ENCODE results near the gene EFCAB8. TPM values are rescaled to one million over a fixed set of nuclear protein-coding genes. Genes with fewer than 3 reads are reported as not detected.
"Not testable (repeated sequence)": the region's sequence is repeated elsewhere in the genome, so short reads cannot be mapped to it uniquely, and the experiment has no call there.

EFCAB8 gene
- total and polyA plus RNA-seq, 9 donors, result 0.08 to 0.20 TPM; not detected in 7

- Histone ChIP-seq H3K9me3 (no peaks in the 10 kb centered on the region), H3K36me3 (no peaks in the 10 kb centered on the region), H3K27me3 (no peaks in the 10 kb centered on the region), H3K4me3 (no peak overlapping the region), H3K4me1 (ENCODE audit: insufficient read depth) (no peaks in the 10 kb centered on the region), H3K27ac (no peak overlapping the region)
- TF ChIP-seq POLR2A (IDR thresholded peaks at IDR 0.05) (no peak), CTCF (IDR thresholded peaks at IDR 0.05) (no peak), EP300 (IDR thresholded peaks at IDR 0.05) (no peak)
- DNase-seq, result no peak
- intact Hi-C loops (cut with DNase I), result no loop called here
- 86 to 97% (median 95%) methylated on average over 7 of the region's 7 CpGs for WGBS, 3 donors
Observed at GRCh38 chr20:32861446-32861845, 2.7 kb downstream of the EFCAB8 start.

GRCh38 chr20:32869562-32869961 is 10.8 kb downstream of the EFCAB8 start:
- Histone ChIP-seq H3K36me3 (no peaks in the 10 kb centered on the region), H3K27me3 (no peaks in the 10 kb centered on the region), H3K4me1 (ENCODE audit: insufficient read depth) (no peaks in the 10 kb centered on the region), H3K27ac (no peak overlapping the region), H3K4me3 (no peak overlapping the region), H3K9me3 (no peaks in the 10 kb centered on the region)
- DNase-seq, result no peak
- TF ChIP-seq POLR2A (IDR thresholded peaks at IDR 0.05), result no peak
- 59 to 61% (median 59%) methylated on average over 2 of the region's 2 CpGs for WGBS, 3 donors
- intact Hi-C loops (cut with DNase I), result no loop called here

- H3K4me1 ChIP-seq (ENCODE audit: insufficient read depth); H3K27ac ChIP-seq; H3K4me3 ChIP-seq; H3K9me3 ChIP-seq; H3K27me3 ChIP-seq; intact Hi-C loops (cut with DNase I); DNase-seq; H3K36me3 ChIP-seq: not testable (repeated sequence)
- WGBS, 3 donors, result 82 to 84% (median 82%) methylated on average over 3 of the region's 3 CpGs
Observed at GRCh38 chr20:32870526-32870925, 11.8 kb downstream of the EFCAB8 start.

GRCh38 chr20:32870985-32871384 is 12.3 kb downstream of the EFCAB8 start:
- no peak overlapping the region for H3K4me3 ChIP-seq
- H3K27me3 ChIP-seq, result no peaks in the 10 kb centered on the region
- no peak overlapping the region for H3K27ac ChIP-seq
- no peak for DNase-seq
- 78 to 84% (median 82%) methylated on average over 5 of the region's 5 CpGs for WGBS, 3 donors
- TF ChIP-seq CTCF (IDR thresholded peaks at IDR 0.05) (no peak), EP300 (IDR thresholded peaks at IDR 0.05) (no peak), POLR2A (IDR thresholded peaks at IDR 0.05) (no peak)
- H3K36me3 ChIP-seq, result no peaks in the 10 kb centered on the region
- no peaks in the 10 kb centered on the region for H3K4me1 ChIP-seq (ENCODE audit: insufficient read depth)
- H3K9me3 ChIP-seq, result no peaks in the 10 kb centered on the region
- intact Hi-C loops (cut with DNase I), result no loop called here

GRCh38 chr20:32871627-32872160 is 13.0 kb downstream of the EFCAB8 start:
- TF ChIP-seq CTCF (IDR thresholded peaks at IDR 0.05) (no peak), EP300 (IDR thresholded peaks at IDR 0.05) (no peak), POLR2A (IDR thresholded peaks at IDR 0.05) (no peak)
- Histone ChIP-seq H3K27me3 (no peaks in the 10 kb centered on the region), H3K36me3 (no peaks in the 10 kb centered on the region), H3K4me3 (no peak overlapping the region), H3K9me3 (no peaks in the 10 kb centered on the region), H3K4me1 (ENCODE audit: insufficient read depth) (no peaks in the 10 kb centered on the region), H3K27ac (no peak overlapping the region)
- 72 to 78% (median 76%) methylated on average over 4 of the region's 4 CpGs for WGBS, 3 donors
- intact Hi-C loops (cut with DNase I), result no loop called here
- no peak for DNase-seq

Measured in ovary (tissue), 9 donors.